Measurements from ENCODE around the gene NHSL1. TPM values are rescaled to one million over a fixed set of nuclear protein-coding genes. Genes with fewer than 3 reads are reported as not detected.

The NHSL1 gene
- total and polyA plus RNA-seq, 9 of the 15 experiments (the other 6 are each of a cell fraction or from before 2014, with no cell fraction given): 0.09 to 0.20 TPM; not detected in 7

DNA sequence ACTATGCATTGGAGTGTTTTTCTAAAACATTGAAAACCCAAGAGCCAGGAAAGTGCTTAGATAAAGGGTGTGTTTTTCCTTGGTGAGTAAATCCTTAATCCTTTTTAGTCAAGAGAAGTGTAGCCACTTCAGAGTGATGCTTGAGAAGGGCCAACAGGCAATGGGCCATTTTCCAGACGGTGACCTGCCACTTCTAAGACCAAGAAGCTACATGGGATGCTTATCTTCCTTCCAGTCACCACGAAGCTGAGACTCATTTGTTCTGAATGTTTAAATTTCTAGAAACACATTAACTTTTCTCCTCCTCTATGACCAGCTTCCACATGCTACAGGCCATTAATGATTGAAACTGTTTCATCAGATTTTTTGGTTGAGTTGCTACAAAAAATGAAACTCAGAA, 34.4 kb upstream of the NHSL1 start:
- Histone ChIP-seq H3K27ac (ENCODE audit: extremely low read depth, low read depth, low read length) (no peak overlapping the region), H3K4me2 (ENCODE audit: insufficient read depth, low read length) (no peak overlapping the region), H3K9me3 (replicated peaks; ENCODE audit: control insufficient read depth, insufficient read depth, low read depth, low read length) (no peaks in the 10 kb centered on the region), H3K4me3 (no peak overlapping the region), H3K79me2 (ENCODE audit: control insufficient read depth, insufficient read depth, low read length) (no peaks in the 10 kb centered on the region), H3K36me3 (ENCODE audit: control insufficient read depth, insufficient read depth, low read length) (no peaks in the 10 kb centered on the region), H4K20me1 (replicated peaks; ENCODE audit: control insufficient read depth, insufficient read depth, low read length) (no peaks in the 10 kb centered on the region), H3K9ac (ENCODE audit: insufficient read depth in 1 of 2, low read depth in 2 of 2, low read length in 2 of 2) (no peak overlapping the region), H3K27me3 (ENCODE audit: control insufficient read depth in 2 of 2, insufficient read depth in 2 of 2, low read length in 2 of 2) (0 out of 5 replicates have a peak, but pooled peaks cover 0 to 2% of the 10 kb centered on the region in 2 experiments), H2AFZ (ENCODE audit: low read depth, low read length) (no peak overlapping the region), H3K4me1 (replicated peaks in 1 of 2; ENCODE audit: control insufficient read depth in 2 of 2, insufficient read depth in 2 of 2, low read length in 2 of 2) (no peaks in the 10 kb centered on the region), H3K9me1 (ENCODE audit: control insufficient read depth, insufficient read depth, low read length) (no peaks in the 10 kb centered on the region)
- no peak for DNase-seq (ENCODE audit: extremely low read depth in 1 of 4, low spot score in 3 of 4)
- intact Hi-C loops (cut with micrococcal nuclease) (no loop called here), in situ Hi-C loops (cut with MboI) (no loop called here)
- ChIA-PET CTCF (ENCODE audit: low intra/inter-chr PET ratio) (interaction anchor here (1.2 kb wide), 1 partner anchor 232 kb away, joined by 3 read pairs; no protein-coding TSS in a partner anchor), POLR2A (no interaction called here)
- no TSS peak for BruUV-seq (replicated peaks)
- no peak for TF ChIP-seq TCFL5 (CRISPR knock-in tag; conservative IDR thresholded peaks at IDR 0.05)
- TF ChIP-seq, protein P1, sequence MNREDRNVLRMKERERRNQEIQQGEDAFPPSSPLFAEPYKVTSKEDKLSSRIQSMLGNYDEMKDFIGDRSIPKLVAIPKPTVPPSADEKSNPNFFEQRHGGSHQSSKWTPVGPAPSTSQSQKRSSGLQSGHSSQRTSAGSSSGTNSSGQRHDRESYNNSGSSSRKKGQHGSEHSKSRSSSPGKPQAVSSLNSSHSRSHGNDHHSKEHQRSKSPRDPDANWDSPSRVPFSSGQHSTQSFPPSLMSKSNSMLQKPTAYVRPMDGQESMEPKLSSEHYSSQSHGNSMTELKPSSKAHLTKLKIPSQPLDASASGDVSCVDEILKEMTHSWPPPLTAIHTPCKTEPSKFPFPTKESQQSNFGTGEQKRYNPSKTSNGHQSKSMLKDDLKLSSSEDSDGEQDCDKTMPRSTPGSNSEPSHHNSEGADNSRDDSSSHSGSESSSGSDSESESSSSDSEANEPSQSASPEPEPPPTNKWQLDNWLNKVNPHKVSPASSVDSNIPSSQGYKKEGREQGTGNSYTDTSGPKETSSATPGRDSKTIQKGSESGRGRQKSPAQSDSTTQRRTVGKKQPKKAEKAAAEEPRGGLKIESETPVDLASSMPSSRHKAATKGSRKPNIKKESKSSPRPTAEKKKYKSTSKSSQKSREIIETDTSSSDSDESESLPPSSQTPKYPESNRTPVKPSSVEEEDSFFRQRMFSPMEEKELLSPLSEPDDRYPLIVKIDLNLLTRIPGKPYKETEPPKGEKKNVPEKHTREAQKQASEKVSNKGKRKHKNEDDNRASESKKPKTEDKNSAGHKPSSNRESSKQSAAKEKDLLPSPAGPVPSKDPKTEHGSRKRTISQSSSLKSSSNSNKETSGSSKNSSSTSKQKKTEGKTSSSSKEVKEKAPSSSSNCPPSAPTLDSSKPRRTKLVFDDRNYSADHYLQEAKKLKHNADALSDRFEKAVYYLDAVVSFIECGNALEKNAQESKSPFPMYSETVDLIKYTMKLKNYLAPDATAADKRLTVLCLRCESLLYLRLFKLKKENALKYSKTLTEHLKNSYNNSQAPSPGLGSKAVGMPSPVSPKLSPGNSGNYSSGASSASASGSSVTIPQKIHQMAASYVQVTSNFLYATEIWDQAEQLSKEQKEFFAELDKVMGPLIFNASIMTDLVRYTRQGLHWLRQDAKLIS (CRISPR knock-in tag; IDR thresholded peaks at IDR 0.05): no peak
- TF ChIP-seq ZC3H8 (IDR thresholded peaks at IDR 0.05): no peak
- no peak for TF ChIP-seq PYGO2 (tag; IDR thresholded peaks at IDR 0.05)
- no peak for FAIRE-seq
- no peak for ATAC-seq
- 0% methylated on average over 2 of the region's 2 CpGs for WGBS (ENCODE audit: insufficient coverage, low coverage, missing lambda C conversion rate)

Data from K562 (cell line).